GM21447 (cell line): ENCODE measurements around the gene IKZF2.

Source experiments
- ATAC-seq: cut with Tn5 transposase; IDR thresholded peaks from one replicate; pipeline ENCODE4 v1.9.1; 2021; ENCODE audit not compliant: unreplicated experiment

IKZF2 gene

GRCh38 chr2:213004197-213004821 is 147.1 kb downstream of the IKZF2 start:
- no peak for ATAC-seq

- ATAC-seq: no peak
These were observed 149.0 kb downstream of the IKZF2 start for GRCh38 chr2:213002383-213002782.

GRCh38 chr2:213001297-213001910 is 150.0 kb downstream of the IKZF2 start:
- no peak for ATAC-seq

- no peak for ATAC-seq
These were observed 152.6 kb downstream of the IKZF2 start for GRCh38 chr2:212998626-212999359.

- no peak for ATAC-seq
These were observed 153.8 kb downstream of the IKZF2 start for GRCh38 chr2:212997526-212998020.

DNA sequence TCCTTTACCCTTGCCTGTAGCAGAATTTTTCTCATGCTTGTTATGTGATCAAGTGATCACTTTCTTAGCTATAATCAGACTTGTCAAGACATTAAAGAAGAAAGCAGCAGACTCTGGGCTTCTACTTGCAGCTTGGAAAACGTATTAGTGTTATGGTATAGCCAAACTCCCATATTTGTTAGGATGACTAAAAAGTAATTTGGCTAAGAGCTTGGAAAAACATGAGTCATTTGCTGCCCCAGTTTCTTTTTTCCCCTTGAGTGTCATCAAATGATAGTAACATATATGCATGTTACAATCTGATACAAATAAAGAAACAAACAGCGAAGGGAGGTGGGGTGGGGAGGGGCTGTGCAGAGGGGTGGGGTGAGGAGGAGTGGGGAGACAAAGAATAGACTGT is 155.5 kb downstream of the IKZF2 start:
- ATAC-seq: no peak

DNA sequence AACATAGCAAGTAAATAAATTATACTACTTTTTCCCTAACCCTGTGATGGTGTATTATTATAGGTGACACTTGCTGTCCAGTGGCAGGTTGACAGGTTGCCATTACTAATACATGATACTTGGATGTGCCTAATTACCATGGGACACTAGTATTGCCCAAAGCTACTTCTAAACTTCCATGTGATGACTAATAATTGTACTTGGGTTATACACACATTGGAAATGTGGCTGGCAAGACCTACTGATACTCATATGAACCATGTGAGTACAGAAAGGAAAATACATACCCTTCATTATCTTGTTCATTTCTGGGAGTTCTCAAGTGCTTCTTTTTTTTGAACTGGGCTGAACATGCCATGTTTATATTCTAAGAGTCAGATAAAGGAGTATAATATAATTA is 156.4 kb downstream of the IKZF2 start:
- no peak for ATAC-seq

GRCh38 chr2:212991120-212991519 is 160.3 kb downstream of the IKZF2 start:
- no peak for ATAC-seq

DNA sequence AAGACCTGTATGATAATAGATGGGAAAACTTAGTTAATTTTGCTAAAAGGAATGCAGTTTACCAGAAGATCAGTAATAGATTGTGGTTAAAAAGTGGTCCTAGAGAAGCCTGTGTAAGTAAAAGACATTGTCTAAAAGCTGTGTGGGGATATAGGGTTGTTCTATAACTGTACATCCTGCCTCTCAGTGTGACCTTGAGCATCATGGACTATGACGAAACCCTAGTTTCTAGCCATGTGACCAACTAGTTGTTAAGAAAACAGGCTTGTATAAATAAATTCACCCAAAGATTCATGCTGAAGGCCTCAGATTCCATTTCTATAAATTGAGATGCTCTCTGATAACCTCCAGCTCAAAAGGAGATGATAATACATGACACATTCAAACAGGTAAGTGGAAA is 160.7 kb downstream of the IKZF2 start:
- no peak for ATAC-seq

- ATAC-seq: no peak
These were observed 163.9 kb downstream of the IKZF2 start for GRCh38 chr2:212987492-212987891.

GRCh38 chr2:212984129-212984528 is 167.3 kb downstream of the IKZF2 start:
- ATAC-seq: no peak

GRCh38 chr2:212979799-212980198 is 171.6 kb downstream of the IKZF2 start:
- ATAC-seq: no peak

DNA sequence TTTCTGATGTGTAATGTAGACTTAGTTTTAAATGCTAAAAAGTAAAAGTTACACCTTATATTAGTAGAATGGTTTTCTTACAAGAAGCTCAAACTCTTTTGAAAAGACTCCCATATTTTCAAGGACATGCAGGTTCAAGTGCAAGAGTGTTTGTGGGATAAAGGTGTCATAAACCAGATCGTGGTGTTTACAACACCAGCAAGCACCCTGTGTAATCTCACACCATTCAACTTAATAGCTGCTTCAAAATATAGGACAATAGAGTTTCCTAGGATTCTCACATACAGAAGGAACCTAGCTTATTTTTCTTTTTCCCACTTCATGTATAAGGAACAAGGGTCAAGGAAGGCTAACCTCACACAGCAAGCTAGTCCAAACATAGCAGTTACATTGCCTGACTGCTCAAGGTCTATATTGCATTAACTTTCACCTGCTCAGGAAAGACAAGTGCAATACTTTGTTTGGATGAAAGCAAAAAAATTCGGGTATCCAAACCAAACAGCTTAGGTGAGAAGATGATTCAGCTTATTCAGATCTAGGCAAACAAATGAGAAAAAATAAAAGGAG is 172.3 kb downstream of the IKZF2 start:
- ATAC-seq: no peak

- no peak for ATAC-seq
These were observed 174.3 kb downstream of the IKZF2 start for GRCh38 chr2:212977152-212977551.

DNA sequence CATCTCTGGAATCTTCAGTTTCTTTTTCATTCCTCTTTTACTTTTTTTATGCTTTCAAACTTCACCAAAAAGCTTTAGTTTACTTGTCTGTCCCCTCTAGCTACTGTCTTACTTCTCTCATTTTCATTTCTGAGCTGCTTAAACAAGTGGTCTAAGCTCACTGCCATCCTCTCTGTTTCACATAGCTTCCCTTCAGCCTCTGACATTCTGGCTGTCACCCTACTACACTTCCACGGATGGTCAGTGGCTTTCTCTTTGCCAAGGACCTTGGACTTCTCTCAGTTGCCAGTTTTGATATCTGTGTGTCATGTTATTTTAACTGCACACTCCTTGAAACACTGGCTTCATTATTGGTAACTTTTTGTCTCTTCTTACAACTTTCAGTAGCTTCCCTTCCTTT is 176.1 kb downstream of the IKZF2 start:
- no peak for ATAC-seq

DNA sequence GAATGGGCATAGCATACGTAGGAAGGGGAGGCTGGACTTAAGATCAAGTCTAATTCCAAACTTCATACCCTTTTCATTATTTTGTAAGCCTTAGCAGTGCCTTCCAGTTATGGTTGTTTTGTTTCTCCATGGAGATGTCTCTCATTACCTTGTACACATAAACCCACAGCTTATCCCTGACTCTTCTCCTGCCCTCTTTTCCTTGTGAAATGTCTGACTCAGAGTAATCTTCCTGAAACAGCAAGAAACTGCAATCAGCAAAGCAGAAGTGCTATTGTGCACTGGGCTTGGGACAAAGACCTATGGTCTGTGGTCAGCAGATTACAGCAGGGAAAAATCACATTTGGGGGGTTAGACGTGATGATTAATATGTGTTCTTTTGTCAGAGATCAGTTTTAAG is 176.7 kb downstream of the IKZF2 start:
- ATAC-seq: no peak

DNA sequence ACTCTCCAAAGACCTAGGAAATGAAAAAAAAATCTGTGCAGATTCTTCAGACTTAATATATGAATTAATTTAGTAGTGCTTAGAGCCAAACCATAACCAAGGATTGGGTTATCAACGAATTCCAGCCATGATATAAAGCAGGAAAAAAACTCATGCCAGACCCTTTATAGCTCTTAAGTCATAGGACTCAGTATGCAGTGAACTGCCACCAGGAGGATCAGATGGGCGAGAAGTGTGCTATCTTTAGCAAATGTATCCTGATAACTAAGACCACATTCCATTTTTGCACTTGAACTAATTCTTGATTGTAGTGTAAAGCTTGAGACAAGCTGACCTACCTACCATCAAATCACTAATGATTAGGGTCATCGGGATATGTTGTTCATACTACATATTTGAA is 178.1 kb downstream of the IKZF2 start:
- no peak for ATAC-seq

GRCh38 chr2:212970132-212970531 is 181.3 kb downstream of the IKZF2 start:
- no peak for ATAC-seq

- ATAC-seq: peak; percentile 62
These were observed 182.9 kb downstream of the IKZF2 start for GRCh38 chr2:212968284-212969081.

- no peak for ATAC-seq
These were observed 184.5 kb downstream of the IKZF2 start for GRCh38 chr2:212966884-212967283.

DNA sequence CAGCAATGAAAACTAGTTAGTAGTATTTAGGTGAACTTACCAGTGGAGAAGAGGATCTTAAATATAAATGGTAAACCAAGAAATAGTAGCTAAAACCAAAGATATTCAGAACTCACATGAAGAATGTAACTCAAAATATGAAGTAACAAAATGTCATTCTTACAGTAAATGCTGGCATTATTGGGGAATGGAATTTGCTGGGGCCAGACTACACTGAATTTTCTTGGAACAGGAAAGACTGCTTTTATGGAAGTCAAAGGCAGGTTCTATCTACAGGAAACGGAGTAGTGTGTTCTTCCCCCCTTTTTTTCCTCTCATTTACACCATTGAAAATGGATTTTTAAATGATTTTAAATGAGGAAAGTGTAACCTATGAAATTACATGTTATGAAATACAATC is 188.7 kb downstream of the IKZF2 start:
- ATAC-seq: no peak
